C4-2B (cell line): Measurements from ENCODE around the gene P2RX7.

Experiments
- CTCF ChIP-seq: fragments of 450-650 bp; conservative IDR thresholded peaks from 2 replicates; pipeline ENCODE4 v1.5.1; 2017; ENCODE audit warnings: mild to moderate bottlenecking
- ZFX ChIP-seq: fragments of 450-650 bp; IDR thresholded peaks from 2 replicates; pipeline ENCODE4 v1.6.1; 2017

GRCh38 chr12:121113057-121113456 is 19.6 kb upstream of the P2RX7 start:
- no peak for TF ChIP-seq CTCF
- TF ChIP-seq ZFX: no peak
